HTERT RPE-1 (cell line): ENCODE measurements around the gene SEC14L2.
"Not testable (repeated sequence)": the region's sequence is repeated elsewhere in the genome, so short reads cannot be mapped to it uniquely, and the experiment has no call there.

Experiments used
- in situ Hi-C: fragments of 300-500 bp; cut with MboI; formaldehyde crosslinking; loops from 4 replicates; pipeline ENCODE4 v1.14.3; 2020; ENCODE audit warnings: low sequenced_read_pairs

Gene SEC14L2

GRCh38 chr22:30452861-30453260 lies 56.0 kb downstream of the SEC14L2 start:
- in situ Hi-C loops: no loop called here

GRCh38 chr22:30453731-30454510 lies 57.1 kb downstream of the SEC14L2 start:
- in situ Hi-C loops: no loop called here

DNA sequence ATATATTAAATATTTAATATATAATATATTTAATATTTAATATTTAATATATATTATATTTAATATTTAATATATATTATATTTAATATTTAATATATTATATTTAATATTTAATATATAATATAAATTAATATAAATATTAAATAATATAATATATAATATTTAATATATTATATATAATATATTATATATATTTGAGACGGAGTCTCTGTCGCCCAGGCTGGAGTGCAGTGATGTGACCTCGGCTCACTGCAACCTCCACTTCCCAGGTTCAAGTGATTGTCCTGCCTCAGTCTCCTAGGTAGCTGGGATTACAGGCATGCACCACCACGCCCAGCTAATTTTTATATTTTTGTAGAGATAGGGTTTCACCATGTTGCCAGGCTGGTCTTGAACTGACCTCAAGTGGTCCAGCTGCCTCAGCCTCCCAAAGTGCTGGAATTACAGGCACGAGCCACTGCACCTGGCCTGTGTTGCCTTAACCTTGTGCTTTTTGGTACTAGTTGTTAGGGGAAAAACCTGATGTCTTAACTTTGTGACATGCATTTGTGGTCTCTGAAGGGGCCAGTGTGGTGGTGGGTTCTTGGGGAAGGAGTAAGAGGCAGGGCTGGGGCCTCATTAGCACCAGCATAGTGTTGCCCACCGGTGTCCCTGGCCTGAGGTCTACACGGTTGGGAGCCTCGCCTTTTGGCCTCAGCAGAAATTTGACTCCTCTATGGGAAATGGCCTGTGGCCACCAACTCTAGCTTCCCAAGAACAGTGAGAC lies 58.4 kb downstream of the SEC14L2 start:
- in situ Hi-C loops: no loop called here

- in situ Hi-C loops: no loop called here
Observed at GRCh38 chr22:30457981-30458380, 61.2 kb downstream of the SEC14L2 start.

GRCh38 chr22:30459181-30460052 lies 62.6 kb downstream of the SEC14L2 start:
- in situ Hi-C loops: no loop called here

GRCh38 chr22:30460147-30460546 lies 63.3 kb downstream of the SEC14L2 start:
- in situ Hi-C loops: no loop called here

DNA sequence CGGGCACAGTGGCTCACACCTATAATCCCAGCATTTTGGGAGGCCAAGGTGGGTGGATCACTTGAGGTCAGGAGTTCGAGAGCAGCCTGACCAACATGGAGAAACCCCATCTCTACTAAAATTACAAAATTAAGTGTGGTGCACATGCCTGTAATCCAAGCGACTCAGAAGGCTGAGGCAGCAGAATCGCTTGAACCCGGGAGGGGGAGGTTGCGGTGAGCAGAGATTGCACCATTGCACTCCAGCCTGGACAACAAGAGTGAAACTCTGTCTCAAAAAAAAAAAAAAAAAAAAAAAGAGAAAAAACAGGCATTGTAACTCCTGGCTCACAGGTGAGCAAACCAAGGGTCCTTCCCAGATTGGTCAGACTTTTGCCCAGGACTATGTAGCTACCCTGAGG lies 63.7 kb downstream of the SEC14L2 start:
- in situ Hi-C loops: not testable (repeated sequence)

DNA sequence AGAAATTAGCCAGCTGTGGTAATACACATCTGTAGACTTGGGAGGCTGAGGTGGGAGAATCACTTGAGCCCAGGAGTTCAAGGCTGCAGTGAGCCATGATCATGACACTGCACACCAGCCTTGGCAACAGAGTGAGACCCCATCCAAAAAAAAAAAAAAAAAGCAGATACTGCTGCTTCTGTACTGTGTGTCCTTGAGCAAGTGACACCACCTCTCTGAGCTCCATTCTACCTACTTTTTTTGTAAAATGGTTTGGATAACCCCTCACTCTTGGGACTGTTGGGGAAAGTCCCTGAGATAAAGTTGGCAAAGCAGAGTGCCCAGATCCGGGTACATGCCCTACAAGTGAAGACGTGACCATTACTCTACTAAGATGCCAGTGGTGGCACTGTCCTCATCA lies 72.3 kb downstream of the SEC14L2 start:
- in situ Hi-C loops: no loop called here

DNA sequence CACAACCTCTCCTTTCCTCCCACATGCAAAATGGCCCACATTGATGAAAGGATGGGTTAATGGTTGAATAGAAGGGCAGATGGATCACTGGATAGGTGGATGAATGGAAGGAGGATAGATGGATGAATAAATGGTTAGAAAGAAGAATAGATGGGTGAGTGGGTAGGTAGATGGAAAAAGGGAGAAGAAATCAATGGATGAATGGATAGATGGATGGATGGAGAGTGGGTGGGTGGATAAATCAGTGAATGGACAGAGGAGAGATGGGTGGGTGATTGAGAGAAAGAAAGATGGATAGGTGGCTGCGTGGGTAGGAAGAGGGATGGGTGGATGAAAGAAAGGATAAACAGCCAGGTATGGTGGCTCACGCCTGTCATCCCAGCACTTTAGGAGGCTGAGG lies 73.8 kb downstream of the SEC14L2 start:
- in situ Hi-C loops: no loop called here

DNA sequence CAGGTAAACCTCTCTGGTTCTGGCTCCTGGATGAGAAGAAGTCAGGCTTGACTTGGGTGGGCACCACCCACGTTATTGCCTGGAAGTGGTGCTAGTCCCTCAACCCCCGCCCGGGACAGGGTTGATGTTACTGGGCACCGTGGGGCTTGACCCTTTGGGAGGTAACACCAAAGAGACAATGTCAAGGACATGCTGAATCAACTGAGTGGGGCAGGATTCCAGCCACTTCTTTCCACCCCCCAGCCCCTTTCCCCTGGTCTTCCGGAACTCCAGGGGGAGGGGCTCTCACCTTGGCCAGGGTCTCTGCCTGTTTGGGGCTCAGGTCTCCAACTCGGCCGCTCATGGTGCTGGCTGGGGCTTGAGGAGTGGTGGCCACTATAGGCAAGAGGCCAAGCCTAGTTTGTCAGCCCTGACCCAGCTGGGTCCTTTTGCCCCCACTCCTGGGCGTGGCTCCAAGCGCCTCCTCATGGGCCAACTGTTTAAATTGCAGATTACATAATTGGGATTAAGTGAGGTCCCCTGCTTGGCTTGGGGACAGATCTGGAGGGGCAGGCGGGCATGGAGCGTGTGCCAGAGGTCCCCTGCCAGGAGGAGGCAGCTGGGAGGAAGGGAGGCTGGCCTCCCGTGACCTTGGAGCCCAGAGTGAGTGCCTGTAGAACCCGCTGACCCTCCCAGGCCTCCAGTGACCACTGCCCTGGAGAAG lies 74.9 kb downstream of the SEC14L2 start, which contains the start of gene SEC14L3:
SEC14L3 (minus strand) TSS at position 402 of the 703 bp plus-strand sequence; CDS start at position 343, 59 bp downstream.
- in situ Hi-C loops: no loop called here

GRCh38 chr22:30472994-30473720 lies 76.3 kb downstream of the SEC14L2 start:
- in situ Hi-C loops: no loop called here

- in situ Hi-C loops: no loop called here
Observed at GRCh38 chr22:30474121-30474520, 77.3 kb downstream of the SEC14L2 start.
